IMR-90 (cell line): ENCODE results near the gene STARD13. TPM values are rescaled to one million over a fixed set of nuclear protein-coding genes. Genes with fewer than 3 reads are reported as not detected.

Experiments
- ATAC-seq: fragments of 200-7000 bp; cut with Tn5 transposase; 2 replicates; pipeline ENCODE4 v1.9.1; 2020; ENCODE audit warnings: low read depth, mild to moderate bottlenecking, moderate library complexity
- BruUV-seq: library from RNA; stranded (reverse); fragments of 400-500 nt; replicated peaks from 2 replicates; lab custom pipeline; 2021; lab: Mats Ljungman, UMichigan
- CTCF ChIA-PET: fragments of 300-600 bp; formaldehyde crosslinking; extraction: SDS; loops from one replicate; lab custom pipeline; 2021; ENCODE audit warnings: antibody characterized with exemption; lab: Yijun Ruan, JAX
- POLR2A ChIA-PET: fragments of 300-600 bp; sonication (Branson Sonifier 250); formaldehyde crosslinking; loops from one replicate; lab custom pipeline; 2022; ENCODE audit warnings: antibody characterized with exemption; ENCODE audit not compliant: unreplicated experiment; lab: Charles Lee
- DNase-seq: peaks from one replicate; pipeline ENCODE4 v3.0.0; 2013
- H2AFZ ChIP-seq: replicated peaks from 2 replicates; pipeline ENCODE3; 2013; ENCODE audit warnings: low read length, mild to moderate bottlenecking; ENCODE audit not compliant: poor library complexity
- H2AK5ac ChIP-seq: 2 replicates; pipeline ENCODE4 v1.6.1; 2013; ENCODE audit warnings: low read depth, low read length, inconsistent platforms
- H2AK9ac ChIP-seq: replicated peaks from 2 replicates; pipeline ENCODE3; 2013; ENCODE audit warnings: mild to moderate bottlenecking, low read depth, low read length, moderate library complexity; ENCODE audit not compliant: poor library complexity
- H2BK120ac ChIP-seq: 2 replicates; pipeline ENCODE4 v1.6.1; 2013; ENCODE audit warnings: low read depth, low read length, inconsistent platforms
- H2BK15ac ChIP-seq: 3 replicates; pipeline ENCODE4 v1.6.1; 2013; ENCODE audit warnings: low read depth, low read length, inconsistent platforms
- H2BK20ac ChIP-seq: 2 replicates; pipeline ENCODE4 v1.6.1; 2013; ENCODE audit warnings: low read depth, mild to moderate bottlenecking, inconsistent platforms, low read length, moderate library complexity
- H2BK5ac ChIP-seq: 2 replicates; pipeline ENCODE4 v1.6.1; 2013; ENCODE audit warnings: mild to moderate bottlenecking, low read depth, low read length, inconsistent platforms; ENCODE audit not compliant: poor library complexity, severe bottlenecking
- H3K14ac ChIP-seq: replicated peaks from 2 replicates; pipeline ENCODE4 v1.6.1; 2013; ENCODE audit warnings: low read depth, low read length, inconsistent platforms
- H3K18ac ChIP-seq: 2 replicates; pipeline ENCODE4 v1.6.1; 2013; ENCODE audit warnings: low read depth, low read length, control low read depth
- H3K23ac ChIP-seq: 2 replicates; pipeline ENCODE4 v1.6.1; 2013; ENCODE audit warnings: low read depth, low read length, inconsistent platforms
- H3K27ac ChIP-seq: 2 replicates; pipeline ENCODE4 v1.5.1; 2013; ENCODE audit warnings: mild to moderate bottlenecking, control low read depth, low read length; ENCODE audit not compliant: insufficient read depth
- H3K27me3 ChIP-seq: 2 replicates; pipeline ENCODE4 v1.6.1; 2013; ENCODE audit warnings: low read length; ENCODE audit not compliant: control insufficient read depth, insufficient read depth
- H3K36me3 ChIP-seq: 2 replicates; pipeline ENCODE4 v1.6.1; 2013; ENCODE audit warnings: low read length, mixed read lengths; ENCODE audit not compliant: control insufficient read depth, insufficient read depth
- H3K4ac ChIP-seq: 2 replicates; pipeline ENCODE4 v1.6.1; 2013; ENCODE audit warnings: low read depth, low read length, inconsistent platforms
- H3K4me1 ChIP-seq: 2 replicates; pipeline ENCODE4 v1.6.1; 2013; ENCODE audit warnings: low read length, mixed read lengths; ENCODE audit not compliant: control insufficient read depth, insufficient read depth
- H3K4me2 ChIP-seq: 2 replicates; pipeline ENCODE4 v1.6.1; 2013; ENCODE audit warnings: low read depth, mild to moderate bottlenecking, control low read depth, low read length, moderate library complexity
- H3K4me3 ChIP-seq: 2 replicates; pipeline ENCODE4 v1.5.1; 2013; ENCODE audit warnings: low read depth, mild to moderate bottlenecking, control low read depth, low read length, moderate library complexity; ENCODE audit not compliant: insufficient read depth
- H3K56ac ChIP-seq: 2 replicates; pipeline ENCODE4 v1.6.1; 2013; ENCODE audit warnings: low read length, inconsistent platforms; ENCODE audit not compliant: insufficient read depth; ENCODE audit errors: extremely low read depth
- H3K79me1 ChIP-seq, 2 experiments: 2 replicates each; pipeline ENCODE4 v1.6.1; 2013; ENCODE audit warnings: low read length in 2 of 2, inconsistent platforms in 1 of 2, low read depth in 1 of 2
- H3K9ac ChIP-seq: 2 replicates; pipeline ENCODE4 v1.6.1; 2013; ENCODE audit warnings: low read depth, low read length, control low read depth
- H3K9me1 ChIP-seq: 2 replicates; pipeline ENCODE4 v1.6.1; 2013; ENCODE audit warnings: low read length, inconsistent platforms; ENCODE audit not compliant: insufficient read depth
- H3K9me3 ChIP-seq: 2 replicates; pipeline ENCODE4 v1.6.1; 2013; ENCODE audit warnings: low read length; ENCODE audit not compliant: control insufficient read depth, insufficient read depth
- H4K20me1 ChIP-seq: 2 replicates; pipeline ENCODE4 v1.6.1; 2013; ENCODE audit warnings: low read length, inconsistent platforms; ENCODE audit not compliant: insufficient read depth
- H4K5ac ChIP-seq: 2 replicates; pipeline ENCODE4 v1.6.1; 2013; ENCODE audit warnings: mild to moderate bottlenecking, low read depth, low read length, control low read depth
- H4K8ac ChIP-seq, 2 experiments: 2 replicates each; pipeline ENCODE4 v1.6.1; 2013; ENCODE audit warnings: low read depth in 2 of 2, low read length in 2 of 2, control low read depth in 1 of 2, inconsistent platforms in 1 of 2
- H4K91ac ChIP-seq: 2 replicates; pipeline ENCODE4 v1.6.1; 2013; ENCODE audit warnings: low read depth, low read length, inconsistent platforms; ENCODE audit not compliant: insufficient read depth
- BHLHE40 ChIP-seq: fragments of 150-350 bp; IDR thresholded peaks from 2 replicates; pipeline ENCODE4 v1.6.1; 2016; ENCODE audit warnings: mild to moderate bottlenecking, low read depth, low read length
- CEBPB ChIP-seq: IDR thresholded peaks from 2 replicates; pipeline ENCODE4 v1.6.1; 2012; ENCODE audit warnings: low read depth, low read length, improper control_type of control experiment
- CHD1 ChIP-seq: IDR thresholded peaks from 2 replicates; pipeline ENCODE4 v1.6.1; 2012; ENCODE audit warnings: low read depth, low read length, improper control_type of control experiment
- FOS ChIP-seq: fragments of 150-350 bp; IDR thresholded peaks from 2 replicates; pipeline ENCODE4 v1.6.1; 2016; ENCODE audit warnings: low read depth, low read length
- MAFK ChIP-seq: IDR thresholded peaks from 2 replicates; pipeline ENCODE4 v1.6.1; 2012; ENCODE audit warnings: low read depth, low read length, improper control_type of control experiment
- MAZ ChIP-seq: IDR thresholded peaks from 2 replicates; pipeline ENCODE4 v1.6.1; 2012; ENCODE audit warnings: low read depth, mild to moderate bottlenecking, low read length, improper control_type of control experiment, moderate library complexity, borderline replicate concordance
- MXI1 ChIP-seq: IDR thresholded peaks from 2 replicates; pipeline ENCODE4 v1.6.1; 2012; ENCODE audit warnings: low read depth, mild to moderate bottlenecking, low read length, moderate library complexity, borderline replicate concordance
- NFE2L2 ChIP-seq: fragments of 150-350 bp; IDR thresholded peaks from 2 replicates; pipeline ENCODE4 v1.6.1; 2016; ENCODE audit warnings: low read depth, mild to moderate bottlenecking, low read length
- POLR2A ChIP-seq: IDR thresholded peaks from 2 replicates; pipeline ENCODE4 v1.6.1; 2012; ENCODE audit warnings: mild to moderate bottlenecking, low read depth, low read length
- RAD21 ChIP-seq: IDR thresholded peaks from 2 replicates; pipeline ENCODE4 v1.6.1; 2012; ENCODE audit warnings: low read length, improper control_type of control experiment
- RCOR1 ChIP-seq: IDR thresholded peaks from 2 replicates; pipeline ENCODE4 v1.6.1; 2012; ENCODE audit warnings: mild to moderate bottlenecking, low read length, improper control_type of control experiment; ENCODE audit not compliant: insufficient replicate concordance
- RFX5 ChIP-seq: IDR thresholded peaks from 2 replicates; pipeline ENCODE4 v1.8.0; 2012; ENCODE audit warnings: low read depth, mild to moderate bottlenecking, low read length, moderate library complexity
- SMC3 ChIP-seq: fragments of 150-350 bp; IDR thresholded peaks from 2 replicates; pipeline ENCODE4 v1.6.1; 2016; ENCODE audit warnings: low read depth, mild to moderate bottlenecking, antibody characterized with exemption, low read length, moderate library complexity
- USF2 ChIP-seq: fragments of 150-350 bp; IDR thresholded peaks from 2 replicates; pipeline ENCODE4 v1.6.1; 2017; ENCODE audit warnings: mild to moderate bottlenecking, antibody characterized with exemption, low read length, low read depth
- WGBS, 2 experiments: methylation state at CpG; one replicate each; pipeline versions ENCODE4 v1.1.5 to v1.1.7; 2013; ENCODE audit warnings: missing lambda C conversion rate in 2 of 2; ENCODE audit not compliant: insufficient read length in 1 of 2; ENCODE audit errors: extremely low coverage in 2 of 2; 5-methylcytosine and 5-hydroxymethylcytosine counted together
- dilution Hi-C: fragments of 300-500 bp; cut with HindIII; formaldehyde crosslinking; loops from one replicate; pipeline ENCODE4 v1.14.3; 2018; ENCODE audit warnings: low sequenced_read_pairs; ENCODE audit not compliant: unreplicated experiment
- in situ Hi-C: fragments of 300-500 bp; cut with MboI; formaldehyde crosslinking; loops from 3 replicates; pipeline ENCODE4 v1.14.3; 2019; ENCODE audit warnings: low sequenced_read_pairs, inconsistent platforms, mixed read lengths
- intact Hi-C: fragments of 100-400 bp; cut with micrococcal nuclease; formaldehyde crosslinking; loops from 2 replicates; pipeline ENCODE4 v1.10.0; 2022
- polyA plus RNA-seq, 3 experiments: library from polyadenylated mRNA; depleted of rRNA; stranded (reverse); fragments of >200 nt; gene quantifications; 2 replicates each; pipeline ENCODE4 v1.2.3, GENCODE V29; 2012; ENCODE audit warnings: low replicate concordance in 1 of 3
- total RNA-seq: library from RNA; depleted of rRNA; stranded (reverse); fragments of >200 nt; gene quantifications from 2 replicates; pipeline ENCODE4 v1.2.3, GENCODE V29; 2012
- TF ChIP-seq, protein P1 (sequence below): conservative IDR thresholded peaks from 2 replicates; pipeline ENCODE4 v1.5.1; 2012; ENCODE audit warnings: mild to moderate bottlenecking, low read depth, low read length, improper control_type of control experiment
- TF ChIP-seq, protein P2 (sequence below): fragments of 150-350 bp; IDR thresholded peaks from 2 replicates; pipeline ENCODE4 v1.6.1; 2016; ENCODE audit warnings: low read depth, mild to moderate bottlenecking, low read length, moderate library complexity, borderline replicate concordance

Gene STARD13
- total and polyA plus RNA-seq, 2 of the 4 experiments (the other 2 are of a cell fraction), result 23.6 to 46.6 TPM

DNA sequence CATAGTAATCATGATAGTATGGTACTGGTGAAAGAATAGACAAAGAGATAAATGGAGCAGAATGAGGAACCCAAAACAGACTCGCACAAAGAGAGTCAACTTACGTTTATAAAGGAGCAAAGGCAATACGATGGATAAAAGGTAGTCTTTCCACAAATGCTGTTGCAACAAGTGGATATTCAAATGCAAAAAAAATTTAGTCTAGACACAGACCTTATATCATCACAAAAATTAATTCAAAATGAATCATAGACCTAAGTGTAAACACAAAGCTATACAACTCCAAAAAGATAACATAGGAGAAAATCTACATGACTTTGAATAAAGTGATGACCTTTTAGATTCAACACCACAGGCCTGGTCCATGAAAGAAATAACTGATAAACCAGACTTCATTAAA lies 137.7 kb downstream of the STARD13 start:
- H3K4ac ChIP-seq, result no peak overlapping the region
- intact Hi-C loops (no loop called here), dilution Hi-C loops (no loop called here), in situ Hi-C loops (no loop called here)
- H3K9ac ChIP-seq, result no peak overlapping the region
- H3K27me3 ChIP-seq, result no peaks in the 10 kb centered on the region
- no peak overlapping the region for H3K56ac ChIP-seq
- H4K20me1 ChIP-seq, result peaks cover 13% of the 10 kb centered on the region; the same call in 1 of the 2 replicates
- no peak overlapping the region for H3K4me3 ChIP-seq
- no peak overlapping the region for H2BK20ac ChIP-seq
- no TSS peak for BruUV-seq
- TF ChIP-seq RCOR1 (no peak), MAFK (peak; percentile 42), NFE2L2 (no peak), MXI1 (no peak), RFX5 (no peak), POLR2A (no peak), CEBPB (peak; percentile 79), CHD1 (no peak), MAZ (no peak), USF2 (no peak), SMC3 (no peak), RAD21 (no peak), BHLHE40 (no peak), FOS (peak; percentile 45)
- TF ChIP-seq, protein P1, sequence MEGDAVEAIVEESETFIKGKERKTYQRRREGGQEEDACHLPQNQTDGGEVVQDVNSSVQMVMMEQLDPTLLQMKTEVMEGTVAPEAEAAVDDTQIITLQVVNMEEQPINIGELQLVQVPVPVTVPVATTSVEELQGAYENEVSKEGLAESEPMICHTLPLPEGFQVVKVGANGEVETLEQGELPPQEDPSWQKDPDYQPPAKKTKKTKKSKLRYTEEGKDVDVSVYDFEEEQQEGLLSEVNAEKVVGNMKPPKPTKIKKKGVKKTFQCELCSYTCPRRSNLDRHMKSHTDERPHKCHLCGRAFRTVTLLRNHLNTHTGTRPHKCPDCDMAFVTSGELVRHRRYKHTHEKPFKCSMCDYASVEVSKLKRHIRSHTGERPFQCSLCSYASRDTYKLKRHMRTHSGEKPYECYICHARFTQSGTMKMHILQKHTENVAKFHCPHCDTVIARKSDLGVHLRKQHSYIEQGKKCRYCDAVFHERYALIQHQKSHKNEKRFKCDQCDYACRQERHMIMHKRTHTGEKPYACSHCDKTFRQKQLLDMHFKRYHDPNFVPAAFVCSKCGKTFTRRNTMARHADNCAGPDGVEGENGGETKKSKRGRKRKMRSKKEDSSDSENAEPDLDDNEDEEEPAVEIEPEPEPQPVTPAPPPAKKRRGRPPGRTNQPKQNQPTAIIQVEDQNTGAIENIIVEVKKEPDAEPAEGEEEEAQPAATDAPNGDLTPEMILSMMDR, result no peak
- TF ChIP-seq, protein P2, sequence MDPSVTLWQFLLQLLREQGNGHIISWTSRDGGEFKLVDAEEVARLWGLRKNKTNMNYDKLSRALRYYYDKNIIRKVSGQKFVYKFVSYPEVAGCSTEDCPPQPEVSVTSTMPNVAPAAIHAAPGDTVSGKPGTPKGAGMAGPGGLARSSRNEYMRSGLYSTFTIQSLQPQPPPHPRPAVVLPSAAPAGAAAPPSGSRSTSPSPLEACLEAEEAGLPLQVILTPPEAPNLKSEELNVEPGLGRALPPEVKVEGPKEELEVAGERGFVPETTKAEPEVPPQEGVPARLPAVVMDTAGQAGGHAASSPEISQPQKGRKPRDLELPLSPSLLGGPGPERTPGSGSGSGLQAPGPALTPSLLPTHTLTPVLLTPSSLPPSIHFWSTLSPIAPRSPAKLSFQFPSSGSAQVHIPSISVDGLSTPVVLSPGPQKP, result no peak
- peaks cover 5% of the 10 kb centered on the region for H3K4me1 ChIP-seq
- H3K79me1 ChIP-seq, result peaks cover 46 to 81% of the 10 kb centered on the region in 2 experiments
- H3K9me1 ChIP-seq, result peaks cover 8% of the 10 kb centered on the region
- no peak overlapping the region for H2AK9ac ChIP-seq
- ATAC-seq (peak; percentile 43), DNase-seq (peak; percentile 53)
- CTCF ChIA-PET, result no interaction called here
- no peak overlapping the region for H4K5ac ChIP-seq
- POLR2A ChIA-PET, result no interaction called here
- H3K23ac ChIP-seq, result no peak overlapping the region
- no peak overlapping the region for H3K14ac ChIP-seq
- H4K91ac ChIP-seq, result no peak overlapping the region
- no peaks in the 10 kb centered on the region for H3K9me3 ChIP-seq
- no peak overlapping the region for H3K18ac ChIP-seq
- peaks cover 17% of the 10 kb centered on the region for H3K36me3 ChIP-seq
- WGBS, 2 experiments, result no CpG with 5 or more reads among the region's 3 CpGs
- H3K27ac ChIP-seq, result no peak overlapping the region
- H2AFZ ChIP-seq, result no peak overlapping the region
- no peak overlapping the region for H4K8ac ChIP-seq
- no peak overlapping the region for H2BK15ac ChIP-seq
- H2BK5ac ChIP-seq, result no peak overlapping the region
- no peak overlapping the region; the same call in 1 of the 2 replicates for H3K4me2 ChIP-seq
- H2AK5ac ChIP-seq, result no peak overlapping the region
- no peak overlapping the region for H2BK120ac ChIP-seq
